ENCODE results near the gene FUCA1. TPM values are rescaled to one million over a fixed set of nuclear protein-coding genes. Genes with fewer than 3 reads are reported as not detected.

Gene FUCA1
- total RNA-seq, 1 experiment from 2014 or later = 20.7 TPM

DNA sequence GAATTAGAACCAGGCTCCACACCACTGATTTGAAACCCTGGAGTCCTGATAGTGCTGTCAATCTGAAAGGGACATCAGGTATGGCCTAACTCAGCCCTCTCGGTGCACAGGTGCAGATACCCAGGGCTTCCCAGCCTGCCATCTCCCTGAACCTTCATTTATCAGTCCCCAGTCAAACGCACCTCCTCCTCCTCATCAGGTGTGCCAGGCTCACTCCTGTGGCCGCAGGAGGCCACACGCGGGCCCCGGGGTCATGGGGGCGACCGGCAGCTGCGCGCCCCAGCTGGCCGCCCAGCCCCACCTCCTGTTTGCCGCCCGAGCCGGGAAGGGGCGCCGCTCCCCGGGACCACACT is 572 bp downstream of the FUCA1 start:
- ATAC-seq = no peak; the same call in 1 of the 2 replicates
- H3K4me2 ChIP-seq (ENCODE audit: low read length) = peak overlapping the region; percentile 96
- ChIA-PET CTCF (no interaction called here), RAD21 (ENCODE audit: low non-redundant PET in 1 of 2, low total read pairs in 2 of 2, uncharacterized antibody in 2 of 2, unreplicated experiment in 2 of 2) (interaction anchor here in 1 of 2 experiments (0.9 kb wide), 1 partner anchor 29 kb away, joined by 3 read pairs; no protein-coding TSS in a partner anchor), POLR2A (no interaction called here)
- DNase-seq (ENCODE audit: low read depth, low spot score) = no peak
- no TSS peak for BruUV-seq (replicated peaks)
- no peaks in the 10 kb centered on the region for H4K20me1 ChIP-seq (ENCODE audit: insufficient read depth)
- no peaks in the 10 kb centered on the region for H3K9me3 ChIP-seq (ENCODE audit: control insufficient read depth in 1 of 2, insufficient read depth in 1 of 2, low read depth in 1 of 2, low read length in 2 of 2)
- peak overlapping the region; percentile 63; the same call in 1 of the 2 replicates for H3K27ac ChIP-seq (ENCODE audit: low read depth, low read length)
- H3K27me3 ChIP-seq (ENCODE audit: insufficient read depth, low read length) = no peaks in the 10 kb centered on the region
- peak overlapping the region; percentile 63 for H3K9ac ChIP-seq (ENCODE audit: low read length)
- TF ChIP-seq MAX (IDR thresholded peaks at IDR 0.05) (no peak), SP1 (IDR thresholded peaks at IDR 0.05; ENCODE audit: low read depth) (no peak), CEBPB (IDR thresholded peaks at IDR 0.05; ENCODE audit: low read depth) (no peak), ZFX (IDR thresholded peaks at IDR 0.05) (no peak), TCF7L2 (IDR thresholded peaks at IDR 0.05; ENCODE audit: borderline replicate concordance, extremely low read depth, insufficient read depth, insufficient read length) (no peak), CBX3 (IDR thresholded peaks at IDR 0.05; ENCODE audit: low read depth) (no peak), ZNF274 (IDR thresholded peaks at IDR 0.05; ENCODE audit: low read depth, low read length) (no peak), EGR1 (IDR thresholded peaks at IDR 0.05; ENCODE audit: low read depth) (no peak), CTCF (IDR thresholded peaks at IDR 0.05 in 2 of 3, conservative IDR thresholded peaks at IDR 0.05 in 1 of 3; ENCODE audit: borderline replicate concordance in 1 of 3, insufficient read depth in 1 of 3, low read depth in 2 of 3, low read length in 2 of 3) (no peak), ELF1 (IDR thresholded peaks at IDR 0.05; ENCODE audit: borderline replicate concordance, low read depth) (no peak), REST (IDR thresholded peaks at IDR 0.05; ENCODE audit: low read depth) (no peak)
- peaks cover 34 to 39% of the 10 kb centered on the region in 2 experiments for H3K4me1 ChIP-seq (ENCODE audit: control insufficient read depth in 1 of 2, insufficient read depth in 2 of 2, low read length in 2 of 2)
- intact Hi-C loops (cut with micrococcal nuclease) = loop anchor here (5.0 kb wide), 1 partner anchor 95 kb away; no protein-coding TSS in a partner anchor
- peaks cover under 1 to 12% of the 10 kb centered on the region in 2 experiments; a peak in 2 of 4 replicates for H3K36me3 ChIP-seq (ENCODE audit: control insufficient read depth in 1 of 2, insufficient read depth in 2 of 2, low read length in 2 of 2)
- H3K79me2 ChIP-seq (ENCODE audit: insufficient read depth, low read length) = peaks cover 4% of the 10 kb centered on the region; the same call in 1 of the 2 replicates
- H2AFZ ChIP-seq (ENCODE audit: low read depth, low read length, poor library complexity, severe bottlenecking) = no peak overlapping the region
- peak overlapping the region; percentile 74 to 83 for H3K4me3 ChIP-seq (replicated peaks in 1 of 2; ENCODE audit: low read depth in 1 of 2, low read length in 2 of 2)
- H3K9me2 ChIP-seq (ENCODE audit: insufficient read depth) = no peaks in the 10 kb centered on the region

Data from HCT116 (cell line).